DMS53 (cell line): Measurements from ENCODE around the gene ANKS1B.

Experiments used
- DNase-seq: peaks from one replicate; lab custom pipeline; 2025; lab: John Stamatoyannopoulos, UW

Gene ANKS1B

DNA sequence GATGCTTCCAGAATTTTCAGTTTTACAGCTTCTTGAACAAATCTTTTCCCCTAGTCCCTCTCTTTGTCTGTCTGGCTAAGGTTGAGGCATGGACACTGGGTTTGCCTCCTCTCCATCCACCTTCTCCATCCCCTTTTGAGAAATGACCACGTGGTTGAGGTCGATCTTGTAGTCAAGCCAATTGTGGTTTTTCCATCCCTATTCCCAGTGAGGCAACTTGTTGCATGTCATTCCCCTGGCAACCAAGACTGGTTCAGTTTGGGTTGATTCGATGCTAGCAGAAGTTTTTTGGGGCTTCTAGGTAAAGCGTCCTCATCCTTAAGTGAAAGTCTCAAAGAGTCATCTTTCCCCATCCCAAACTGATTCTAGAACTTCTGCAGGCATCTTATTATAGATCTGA lies 1038.9 kb downstream of the ANKS1B start:
- no peak for DNase-seq

DNA sequence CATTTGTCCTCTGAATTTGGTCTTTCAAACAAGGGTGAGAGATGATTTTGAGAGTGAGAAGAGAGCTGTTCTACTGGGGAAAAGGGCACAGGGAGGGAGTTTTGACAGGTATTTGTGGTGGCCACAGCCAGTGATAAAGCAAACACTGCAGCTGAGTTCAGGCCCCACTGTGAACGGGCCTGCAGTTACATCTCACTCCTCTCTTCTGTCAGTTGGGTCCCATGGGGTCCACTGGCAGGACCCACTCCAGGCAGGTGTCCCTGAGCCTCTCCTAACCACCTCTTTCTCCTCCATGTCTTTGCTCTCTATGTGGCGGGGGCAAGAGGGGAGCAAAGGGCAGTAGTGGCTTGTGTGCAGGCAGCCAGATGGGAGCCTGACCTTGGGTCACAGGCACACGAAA lies 1044.8 kb downstream of the ANKS1B start:
- DNase-seq: peak; percentile 58

DNA sequence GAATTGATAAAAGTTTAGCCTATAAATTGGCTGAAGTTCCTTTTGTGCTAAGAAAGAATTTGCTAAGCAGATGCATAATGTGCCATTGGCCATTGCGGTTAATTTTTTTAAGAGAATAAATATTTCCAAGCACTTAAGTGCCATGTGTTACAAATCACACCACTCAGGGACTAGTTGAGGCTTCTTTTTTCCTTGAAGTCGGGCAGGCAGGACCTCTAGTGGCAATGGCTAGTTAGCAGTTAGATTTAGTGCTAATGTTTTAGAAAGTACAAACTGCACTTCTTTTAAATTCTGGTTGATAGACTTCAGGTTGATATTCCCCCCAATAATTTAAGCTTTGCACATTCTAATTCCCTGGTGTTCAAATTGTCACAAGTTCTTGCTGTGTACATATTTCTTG lies 1045.4 kb downstream of the ANKS1B start:
- peak; percentile 79 for DNase-seq

DNA sequence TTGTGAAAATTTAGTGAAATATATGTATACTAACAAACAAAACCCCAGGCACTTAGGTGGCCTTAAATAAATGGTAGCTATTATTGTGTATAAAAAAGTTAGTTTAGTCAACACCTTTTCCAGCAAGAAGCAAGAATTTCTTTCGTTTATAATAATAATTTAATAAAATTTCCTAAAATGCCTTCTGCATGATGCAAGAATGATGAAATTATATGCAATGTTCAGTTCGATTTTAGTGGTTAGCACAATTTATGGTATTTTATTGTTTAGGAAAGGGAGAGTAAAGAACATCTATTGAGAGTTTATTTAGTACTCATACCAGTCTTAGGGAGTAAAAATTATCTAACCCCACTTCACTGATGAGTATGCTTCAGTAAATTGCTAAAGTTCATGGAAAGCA lies 1048.9 kb downstream of the ANKS1B start:
- DNase-seq: no peak

- DNase-seq: no peak
Measured at GRCh38 chr12:98922871-98923270, 1061.9 kb downstream of the ANKS1B start.

- DNase-seq: no peak
Measured at GRCh38 chr12:98918176-98918863, 1066.4 kb downstream of the ANKS1B start.

DNA sequence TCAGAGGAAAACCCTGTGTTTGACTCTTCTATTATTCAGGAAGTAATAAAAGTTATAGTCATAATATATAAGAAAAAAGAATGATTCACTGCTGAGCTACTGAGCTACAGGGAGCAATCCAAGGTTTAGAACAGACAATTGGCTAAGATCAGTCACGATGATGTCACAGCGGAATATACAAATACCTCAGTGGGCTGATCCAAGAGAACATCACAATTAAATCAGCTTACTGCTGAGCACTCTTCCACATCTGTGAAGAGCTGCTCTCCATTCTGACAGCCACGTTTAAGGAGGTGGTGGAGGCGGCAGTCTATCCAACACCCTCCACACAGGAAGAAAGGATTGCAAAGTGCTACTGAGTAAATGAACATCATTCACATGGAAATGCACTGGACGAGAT lies 1068.6 kb downstream of the ANKS1B start:
- DNase-seq: no peak

GRCh38 chr12:98912401-98912974 lies 1072.2 kb downstream of the ANKS1B start:
- no peak for DNase-seq

DNA sequence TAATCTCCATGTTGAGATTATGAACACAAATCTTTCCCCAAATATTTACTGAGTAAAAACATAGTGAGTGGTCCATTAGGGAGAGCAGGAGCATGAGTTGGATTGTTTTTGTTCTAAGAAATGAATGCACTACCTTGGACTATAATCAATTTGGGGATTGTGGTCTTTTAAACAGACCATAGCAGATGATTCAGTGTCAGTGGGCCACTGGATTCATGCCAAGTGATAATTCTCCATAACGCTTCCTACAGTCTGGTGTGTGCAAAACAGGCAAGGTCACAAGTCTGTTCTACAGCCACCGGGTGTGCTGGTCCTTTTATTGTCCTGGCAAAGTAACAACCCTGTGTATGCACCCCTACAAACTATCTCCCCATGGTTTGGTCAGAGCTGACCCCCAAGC lies 1073.3 kb downstream of the ANKS1B start:
- DNase-seq: no peak

- DNase-seq: peak; percentile 8
Measured at GRCh38 chr12:98909746-98910145, 1075.0 kb downstream of the ANKS1B start.

GRCh38 chr12:98908866-98909265 lies 1075.9 kb downstream of the ANKS1B start:
- no peak for DNase-seq

DNA sequence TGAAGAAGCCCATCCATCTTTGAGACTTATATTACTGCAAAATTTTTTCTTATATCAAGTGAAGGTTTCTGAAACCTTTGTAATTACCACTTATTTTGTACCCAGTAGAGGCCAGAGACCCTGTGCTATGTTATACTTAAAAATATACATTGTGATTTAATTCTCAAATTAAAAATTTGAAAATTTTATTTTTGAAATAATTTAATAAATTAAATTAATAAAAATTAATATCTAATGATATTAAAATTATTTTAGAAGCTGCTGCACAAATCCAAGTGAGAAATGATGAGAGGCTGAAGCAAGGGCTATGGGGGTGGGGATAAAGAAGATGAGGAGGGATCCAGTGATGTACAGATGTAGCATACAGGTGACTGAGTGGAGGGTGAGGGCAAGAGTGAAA lies 1080.9 kb downstream of the ANKS1B start:
- no peak for DNase-seq

DNA sequence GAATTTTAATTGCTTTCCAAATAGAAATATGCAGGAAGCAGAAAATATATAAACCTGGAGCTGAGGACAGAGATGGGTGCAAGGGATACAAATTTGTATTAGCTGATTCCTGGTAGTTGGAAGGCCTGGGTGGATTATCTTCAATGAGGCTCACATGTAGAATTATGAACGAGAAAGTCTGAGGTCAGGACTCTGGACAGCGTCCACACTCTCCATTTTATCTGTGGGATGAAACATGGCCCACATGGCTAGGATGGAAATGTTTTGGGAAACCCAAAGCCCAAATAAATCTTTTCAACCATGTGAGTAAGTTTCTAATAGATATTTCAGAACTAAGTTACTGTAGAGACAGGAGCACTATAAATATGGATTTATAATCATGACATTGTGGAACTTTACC lies 1083.5 kb downstream of the ANKS1B start:
- DNase-seq: peak; percentile 24

- DNase-seq: no peak
Measured at GRCh38 chr12:98896938-98897337, 1087.8 kb downstream of the ANKS1B start.

- DNase-seq: peak; percentile 70
Measured at GRCh38 chr12:98895086-98895651, 1089.6 kb downstream of the ANKS1B start.

DNA sequence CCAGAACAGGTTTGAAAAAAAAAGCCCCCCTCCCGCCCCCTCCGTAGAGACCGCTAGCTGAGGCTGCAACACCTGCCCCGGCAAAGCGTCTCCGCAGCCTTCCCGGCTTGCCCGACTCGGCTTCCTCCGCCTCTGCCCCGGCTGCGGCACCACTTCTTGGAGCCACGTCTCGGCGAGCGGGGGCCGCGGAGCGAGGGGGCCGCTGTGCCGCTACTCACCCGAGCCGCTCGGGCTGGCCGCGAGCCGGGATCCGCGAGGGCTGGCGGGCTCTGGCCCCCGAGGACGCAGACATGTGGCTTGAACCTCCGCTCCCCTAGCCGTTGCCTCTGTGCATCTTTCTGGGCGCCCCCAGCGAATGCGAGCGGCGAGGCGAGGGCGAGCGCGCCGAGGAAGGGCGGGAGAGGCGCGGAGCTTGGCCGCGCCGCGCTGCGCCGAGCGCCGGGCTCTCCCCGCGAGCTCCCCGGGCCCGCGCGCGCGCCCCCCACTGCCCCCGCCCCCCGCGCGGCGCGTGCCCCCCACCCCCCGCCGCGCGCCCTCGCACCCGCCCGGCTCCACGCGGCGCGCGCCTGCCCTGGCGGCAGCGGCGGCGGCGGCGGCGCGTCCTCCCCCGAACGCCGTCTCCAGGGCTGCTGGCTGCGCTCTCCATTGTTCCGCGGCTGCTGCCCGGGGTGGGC lies 1090.2 kb downstream of the ANKS1B start:
- peak; percentile 72 for DNase-seq

- DNase-seq: peak; percentile 59
Measured at GRCh38 chr12:98893675-98894411, 1090.9 kb downstream of the ANKS1B start.

GRCh38 chr12:98893126-98893674 lies 1091.5 kb downstream of the ANKS1B start:
- DNase-seq: peak; percentile 30

DNA sequence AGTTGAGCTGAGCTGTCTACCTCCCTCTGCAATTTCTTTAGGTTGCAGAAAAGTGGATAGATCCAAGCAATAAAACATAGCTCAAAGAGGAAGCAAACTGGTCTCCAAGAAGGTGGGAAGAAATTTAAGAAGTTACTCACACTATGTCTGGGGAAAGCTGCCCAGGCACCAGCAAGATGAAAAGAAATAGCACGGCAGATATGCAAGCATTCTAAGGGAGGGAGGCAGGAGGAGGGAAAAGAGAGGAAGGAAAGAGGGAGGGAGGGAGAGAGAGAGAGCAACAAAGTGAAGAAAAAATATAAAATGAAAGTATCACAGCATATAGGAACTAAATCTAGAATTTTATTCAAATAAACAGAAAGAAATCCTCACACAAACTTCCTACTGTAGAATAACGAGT lies 1099.0 kb downstream of the ANKS1B start:
- DNase-seq: no peak

DNA sequence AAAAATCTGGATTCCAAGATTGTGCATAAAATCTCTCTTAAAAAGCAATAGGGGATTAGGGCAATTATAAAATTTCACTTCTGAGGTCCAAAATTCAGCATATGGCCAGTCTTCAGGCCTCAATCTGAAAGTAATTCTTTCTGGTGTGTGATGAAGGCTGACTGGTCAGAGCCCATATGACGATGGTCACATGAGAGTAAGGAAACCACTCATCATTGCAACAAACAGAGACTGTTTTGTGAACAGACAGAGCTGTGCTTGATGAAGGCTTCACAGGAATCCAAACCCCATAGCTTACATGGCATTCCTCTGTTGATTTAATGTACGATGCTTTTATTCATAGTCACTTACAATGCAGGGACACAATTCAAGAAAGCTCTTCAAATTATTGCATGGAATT lies 1101.5 kb downstream of the ANKS1B start:
- DNase-seq: no peak

DNA sequence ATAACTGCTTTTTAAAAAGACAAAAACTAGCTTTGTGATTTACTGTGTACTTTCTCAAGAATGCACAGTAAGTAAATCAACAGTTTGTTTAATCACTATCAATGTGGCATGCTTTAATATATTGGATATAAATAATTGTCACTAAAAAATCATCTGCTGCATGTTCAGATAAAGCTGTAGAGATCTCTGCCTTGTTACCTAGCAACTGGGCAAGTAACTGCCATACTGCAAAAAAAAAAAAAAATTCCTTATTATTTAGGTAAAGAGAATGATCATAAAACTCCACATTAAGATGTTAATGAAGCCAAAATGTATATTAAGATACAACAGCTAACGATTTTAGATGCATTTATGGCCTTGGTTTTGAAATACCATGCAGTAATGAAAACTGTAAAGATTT lies 1102.2 kb downstream of the ANKS1B start:
- DNase-seq: no peak

DNA sequence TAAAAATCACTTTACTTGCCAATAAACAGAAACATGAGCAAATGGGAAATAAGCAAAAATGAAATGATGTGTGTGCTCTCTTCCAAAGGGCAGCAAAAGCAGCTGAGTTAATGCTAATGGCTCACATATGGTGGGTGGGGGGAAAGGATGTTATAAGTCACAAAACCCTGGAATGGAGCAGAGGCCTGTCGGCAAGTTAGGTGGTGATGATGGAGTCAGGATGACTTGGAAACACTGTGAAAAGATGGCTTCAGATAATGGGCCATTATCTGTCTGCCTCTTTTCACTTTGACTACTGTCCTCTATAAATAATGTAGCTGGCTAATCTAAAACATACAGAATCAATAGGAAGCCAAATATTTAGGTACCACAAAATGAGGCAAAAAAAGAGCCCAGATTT lies 1111.0 kb downstream of the ANKS1B start:
- no peak for DNase-seq
